WTC11 (cell line): ENCODE results near the gene SPACA9. TPM values are rescaled to one million over a fixed set of nuclear protein-coding genes. Genes with fewer than 3 reads are reported as not detected.

ENCODE experiments used
- ATAC-seq: fragments of 200-7000 bp; cut with Tn5 transposase; 2 replicates; pipeline ENCODE4 v1.10.0; 2021; ENCODE audit warnings: mild to moderate bottlenecking, moderate library complexity
- CTCF ChIA-PET: fragments of 300-600 bp; sonication (Branson Sonifier 250); formaldehyde crosslinking; loops from one replicate; lab custom pipeline; 2021; ENCODE audit warnings: antibody characterized with exemption; lab: Charles Lee
- POLR2A ChIA-PET: fragments of 350-600 bp; sonication (Branson Sonifier 250); formaldehyde crosslinking; loops from one replicate; lab custom pipeline; 2021; ENCODE audit warnings: antibody characterized with exemption; lab: Charles Lee
- DNase-seq: peaks from one replicate; pipeline ENCODE4 v3.0.0; 2021; ENCODE audit warnings: low spot score
- H3K27ac Mint-ChIP-seq: 2 replicates; pipeline ENCODE4 v1.8.0; 2021; ENCODE audit warnings: mixed read lengths
- H3K27me3 Mint-ChIP-seq: 2 replicates; pipeline ENCODE4 v1.8.0; 2021; ENCODE audit warnings: low read depth, mild to moderate bottlenecking, moderate library complexity, mixed read lengths
- H3K36me3 Mint-ChIP-seq: 2 replicates; pipeline ENCODE4 v1.8.0; 2021; ENCODE audit warnings: mixed read lengths
- H3K4me1 Mint-ChIP-seq: 2 replicates; pipeline ENCODE4 v1.8.0; 2022; ENCODE audit warnings: mixed read lengths
- H3K4me3 Mint-ChIP-seq: 2 replicates; pipeline ENCODE4 v1.8.0; 2021; ENCODE audit warnings: mild to moderate bottlenecking, moderate library complexity, mixed read lengths
- H3K9me3 Mint-ChIP-seq: 2 replicates; pipeline ENCODE4 v1.8.0; 2021; ENCODE audit warnings: mixed read lengths
- CREB1 ChIP-seq: sonication (generic); formaldehyde crosslinking; IDR thresholded peaks from 2 replicates; pipeline ENCODE4 v1.8.0; 2023; ENCODE audit warnings: mild to moderate bottlenecking, missing genetic modification reagents
- ELF4 ChIP-seq: sonication (generic); formaldehyde crosslinking; IDR thresholded peaks from 2 replicates; pipeline ENCODE4 v1.8.1; 2022; ENCODE audit warnings: low read depth, mild to moderate bottlenecking, moderate library complexity, missing genetic modification reagents
- ESRRA ChIP-seq: sonication (generic); formaldehyde crosslinking; IDR thresholded peaks from 2 replicates; pipeline ENCODE4 v1.8.1; 2022; ENCODE audit warnings: mild to moderate bottlenecking, missing genetic modification reagents, borderline replicate concordance
- GABPB1 ChIP-seq: sonication (generic); formaldehyde crosslinking; IDR thresholded peaks from 2 replicates; pipeline ENCODE4 v1.8.1; 2023; ENCODE audit warnings: mild to moderate bottlenecking, missing genetic modification reagents
- KAT7 ChIP-seq: sonication (generic); formaldehyde crosslinking; IDR thresholded peaks from 2 replicates; pipeline ENCODE4 v1.8.1; 2023; ENCODE audit warnings: missing genetic modification reagents, mild to moderate bottlenecking, borderline replicate concordance
- NFATC4 ChIP-seq: fragments of 250-450 bp; sonication (Bioruptor Pico); IDR thresholded peaks from 2 replicates; pipeline ENCODE4 v1.9.0; 2021; ENCODE audit warnings: mild to moderate bottlenecking
- NFYB ChIP-seq: sonication (generic); formaldehyde crosslinking; conservative IDR thresholded peaks from 2 replicates; pipeline ENCODE4 v1.8.0; 2022; ENCODE audit warnings: low read depth, missing genetic modification reagents
- NR3C1 ChIP-seq: sonication (generic); formaldehyde crosslinking; conservative IDR thresholded peaks from 2 replicates; pipeline ENCODE4 v1.8.1; 2023; ENCODE audit warnings: low read depth, mild to moderate bottlenecking, missing genetic modification reagents
- TCF7 ChIP-seq: sonication (generic); formaldehyde crosslinking; IDR thresholded peaks from 2 replicates; pipeline ENCODE4 v1.8.0; 2022; ENCODE audit warnings: mild to moderate bottlenecking, low read depth, missing genetic modification reagents, moderate library complexity
- TEAD1 ChIP-seq: sonication (generic); formaldehyde crosslinking; IDR thresholded peaks from 2 replicates; pipeline ENCODE4 v1.8.0; 2022; ENCODE audit warnings: mild to moderate bottlenecking, missing genetic modification reagents
- ZNF671 ChIP-seq: fragments of 250-450 bp; sonication (Bioruptor Pico); IDR thresholded peaks from 2 replicates; pipeline ENCODE4 v1.8.0; 2021; ENCODE audit warnings: mild to moderate bottlenecking
- total RNA-seq: library from RNA; stranded (reverse); gene quantifications from 3 replicates; pipeline ENCODE4 v1.2.3, GENCODE V29; 2021
- TF ChIP-seq, protein P1 (sequence below): fragments of 250-450 bp; sonication (Bioruptor Pico); IDR thresholded peaks from 2 replicates; pipeline ENCODE4 v1.9.0; 2021; ENCODE audit warnings: mild to moderate bottlenecking
- TF ChIP-seq, protein P2 (sequence below): sonication (generic); formaldehyde crosslinking; IDR thresholded peaks from 2 replicates; pipeline ENCODE4 v1.8.0; 2023; ENCODE audit warnings: missing genetic modification reagents, mild to moderate bottlenecking, borderline replicate concordance
- TF ChIP-seq, protein P3 (sequence below): sonication (generic); formaldehyde crosslinking; IDR thresholded peaks from 2 replicates; pipeline ENCODE4 v1.8.1; 2022; ENCODE audit warnings: low read depth, missing genetic modification reagents, borderline replicate concordance
- TF ChIP-seq, protein P4 (sequence below): sonication (generic); formaldehyde crosslinking; IDR thresholded peaks from 2 replicates; pipeline ENCODE4 v1.8.1; 2023; ENCODE audit warnings: mild to moderate bottlenecking, missing genetic modification reagents, borderline replicate concordance
- TF ChIP-seq, protein P5 (sequence below): sonication (generic); formaldehyde crosslinking; IDR thresholded peaks from 2 replicates; pipeline ENCODE4 v1.8.1; 2022; ENCODE audit warnings: mild to moderate bottlenecking, missing genetic modification reagents, moderate library complexity, borderline replicate concordance
- TF ChIP-seq, protein P6 (sequence below): sonication (generic); formaldehyde crosslinking; conservative IDR thresholded peaks from 2 replicates; pipeline ENCODE4 v1.8.1; 2022; ENCODE audit warnings: mild to moderate bottlenecking, missing genetic modification reagents
- TF ChIP-seq, protein P7 (sequence below): fragments of 250-450 bp; sonication (Bioruptor Pico); IDR thresholded peaks from 2 replicates; pipeline ENCODE4 v1.9.0; 2021; ENCODE audit warnings: moderate library complexity, mild to moderate bottlenecking, inconsistent platforms, borderline replicate concordance
- TF ChIP-seq, protein P8 (sequence below): sonication (generic); formaldehyde crosslinking; IDR thresholded peaks from 2 replicates; pipeline ENCODE4 v1.8.1; 2023; ENCODE audit warnings: mild to moderate bottlenecking, moderate library complexity, missing genetic modification reagents

SPACA9 gene
- total RNA-seq, 1 experiment from 2014 or later = 0.48 TPM

DNA sequence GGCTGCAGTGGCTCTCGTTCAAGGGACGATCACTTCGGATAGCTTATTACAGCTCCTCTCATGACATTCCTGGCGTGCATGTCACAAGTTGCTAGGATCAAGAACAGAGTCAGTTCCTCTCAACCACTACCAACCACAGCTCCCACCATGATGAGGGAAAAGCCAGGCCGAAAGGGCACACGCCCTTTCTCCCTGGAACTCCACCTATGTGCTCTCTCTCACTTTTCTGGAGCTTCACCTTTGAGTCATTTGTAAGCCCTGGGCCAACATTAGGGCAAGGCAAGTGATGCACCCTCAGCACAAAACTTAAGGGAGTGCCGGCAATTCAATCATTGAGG lies 1.6 kb downstream of the SPACA9 start:
- no peak for DNase-seq
- POLR2A ChIA-PET = no interaction called here
- no peaks in the 10 kb centered on the region for H3K36me3 Mint-ChIP-seq
- no peaks in the 10 kb centered on the region for H3K9me3 Mint-ChIP-seq
- 0 out of 2 replicates have a peak, but pooled peaks cover 3% of the 10 kb centered on the region for H3K4me1 Mint-ChIP-seq
- CTCF ChIA-PET = interaction anchor here (2.1 to 2.4 kb wide), 2 partner anchors 22 to 31 kb away, joined by 10 to 17 read pairs; no protein-coding TSS in a partner anchor
- no peak overlapping the region for H3K27ac Mint-ChIP-seq
- ATAC-seq = no peak
- TF ChIP-seq, protein P1, sequence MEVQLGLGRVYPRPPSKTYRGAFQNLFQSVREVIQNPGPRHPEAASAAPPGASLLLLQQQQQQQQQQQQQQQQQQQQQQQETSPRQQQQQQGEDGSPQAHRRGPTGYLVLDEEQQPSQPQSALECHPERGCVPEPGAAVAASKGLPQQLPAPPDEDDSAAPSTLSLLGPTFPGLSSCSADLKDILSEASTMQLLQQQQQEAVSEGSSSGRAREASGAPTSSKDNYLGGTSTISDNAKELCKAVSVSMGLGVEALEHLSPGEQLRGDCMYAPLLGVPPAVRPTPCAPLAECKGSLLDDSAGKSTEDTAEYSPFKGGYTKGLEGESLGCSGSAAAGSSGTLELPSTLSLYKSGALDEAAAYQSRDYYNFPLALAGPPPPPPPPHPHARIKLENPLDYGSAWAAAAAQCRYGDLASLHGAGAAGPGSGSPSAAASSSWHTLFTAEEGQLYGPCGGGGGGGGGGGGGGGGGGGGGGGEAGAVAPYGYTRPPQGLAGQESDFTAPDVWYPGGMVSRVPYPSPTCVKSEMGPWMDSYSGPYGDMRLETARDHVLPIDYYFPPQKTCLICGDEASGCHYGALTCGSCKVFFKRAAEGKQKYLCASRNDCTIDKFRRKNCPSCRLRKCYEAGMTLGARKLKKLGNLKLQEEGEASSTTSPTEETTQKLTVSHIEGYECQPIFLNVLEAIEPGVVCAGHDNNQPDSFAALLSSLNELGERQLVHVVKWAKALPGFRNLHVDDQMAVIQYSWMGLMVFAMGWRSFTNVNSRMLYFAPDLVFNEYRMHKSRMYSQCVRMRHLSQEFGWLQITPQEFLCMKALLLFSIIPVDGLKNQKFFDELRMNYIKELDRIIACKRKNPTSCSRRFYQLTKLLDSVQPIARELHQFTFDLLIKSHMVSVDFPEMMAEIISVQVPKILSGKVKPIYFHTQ (CRISPR knock-in tag) = no peak
- no peak for TF ChIP-seq TCF7
- TF ChIP-seq, protein P2, sequence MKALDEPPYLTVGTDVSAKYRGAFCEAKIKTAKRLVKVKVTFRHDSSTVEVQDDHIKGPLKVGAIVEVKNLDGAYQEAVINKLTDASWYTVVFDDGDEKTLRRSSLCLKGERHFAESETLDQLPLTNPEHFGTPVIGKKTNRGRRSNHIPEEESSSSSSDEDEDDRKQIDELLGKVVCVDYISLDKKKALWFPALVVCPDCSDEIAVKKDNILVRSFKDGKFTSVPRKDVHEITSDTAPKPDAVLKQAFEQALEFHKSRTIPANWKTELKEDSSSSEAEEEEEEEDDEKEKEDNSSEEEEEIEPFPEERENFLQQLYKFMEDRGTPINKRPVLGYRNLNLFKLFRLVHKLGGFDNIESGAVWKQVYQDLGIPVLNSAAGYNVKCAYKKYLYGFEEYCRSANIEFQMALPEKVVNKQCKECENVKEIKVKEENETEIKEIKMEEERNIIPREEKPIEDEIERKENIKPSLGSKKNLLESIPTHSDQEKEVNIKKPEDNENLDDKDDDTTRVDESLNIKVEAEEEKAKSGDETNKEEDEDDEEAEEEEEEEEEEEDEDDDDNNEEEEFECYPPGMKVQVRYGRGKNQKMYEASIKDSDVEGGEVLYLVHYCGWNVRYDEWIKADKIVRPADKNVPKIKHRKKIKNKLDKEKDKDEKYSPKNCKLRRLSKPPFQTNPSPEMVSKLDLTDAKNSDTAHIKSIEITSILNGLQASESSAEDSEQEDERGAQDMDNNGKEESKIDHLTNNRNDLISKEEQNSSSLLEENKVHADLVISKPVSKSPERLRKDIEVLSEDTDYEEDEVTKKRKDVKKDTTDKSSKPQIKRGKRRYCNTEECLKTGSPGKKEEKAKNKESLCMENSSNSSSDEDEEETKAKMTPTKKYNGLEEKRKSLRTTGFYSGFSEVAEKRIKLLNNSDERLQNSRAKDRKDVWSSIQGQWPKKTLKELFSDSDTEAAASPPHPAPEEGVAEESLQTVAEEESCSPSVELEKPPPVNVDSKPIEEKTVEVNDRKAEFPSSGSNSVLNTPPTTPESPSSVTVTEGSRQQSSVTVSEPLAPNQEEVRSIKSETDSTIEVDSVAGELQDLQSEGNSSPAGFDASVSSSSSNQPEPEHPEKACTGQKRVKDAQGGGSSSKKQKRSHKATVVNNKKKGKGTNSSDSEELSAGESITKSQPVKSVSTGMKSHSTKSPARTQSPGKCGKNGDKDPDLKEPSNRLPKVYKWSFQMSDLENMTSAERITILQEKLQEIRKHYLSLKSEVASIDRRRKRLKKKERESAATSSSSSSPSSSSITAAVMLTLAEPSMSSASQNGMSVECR (CRISPR knock-in tag) = no peak
- TF ChIP-seq, protein P3, sequence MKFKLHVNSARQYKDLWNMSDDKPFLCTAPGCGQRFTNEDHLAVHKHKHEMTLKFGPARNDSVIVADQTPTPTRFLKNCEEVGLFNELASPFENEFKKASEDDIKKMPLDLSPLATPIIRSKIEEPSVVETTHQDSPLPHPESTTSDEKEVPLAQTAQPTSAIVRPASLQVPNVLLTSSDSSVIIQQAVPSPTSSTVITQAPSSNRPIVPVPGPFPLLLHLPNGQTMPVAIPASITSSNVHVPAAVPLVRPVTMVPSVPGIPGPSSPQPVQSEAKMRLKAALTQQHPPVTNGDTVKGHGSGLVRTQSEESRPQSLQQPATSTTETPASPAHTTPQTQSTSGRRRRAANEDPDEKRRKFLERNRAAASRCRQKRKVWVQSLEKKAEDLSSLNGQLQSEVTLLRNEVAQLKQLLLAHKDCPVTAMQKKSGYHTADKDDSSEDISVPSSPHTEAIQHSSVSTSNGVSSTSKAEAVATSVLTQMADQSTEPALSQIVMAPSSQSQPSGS (CRISPR knock-in tag) = no peak
- no peak for TF ChIP-seq ESRRA (CRISPR knock-in tag)
- no peak for TF ChIP-seq ELF4 (CRISPR knock-in tag)
- TF ChIP-seq, protein P4, sequence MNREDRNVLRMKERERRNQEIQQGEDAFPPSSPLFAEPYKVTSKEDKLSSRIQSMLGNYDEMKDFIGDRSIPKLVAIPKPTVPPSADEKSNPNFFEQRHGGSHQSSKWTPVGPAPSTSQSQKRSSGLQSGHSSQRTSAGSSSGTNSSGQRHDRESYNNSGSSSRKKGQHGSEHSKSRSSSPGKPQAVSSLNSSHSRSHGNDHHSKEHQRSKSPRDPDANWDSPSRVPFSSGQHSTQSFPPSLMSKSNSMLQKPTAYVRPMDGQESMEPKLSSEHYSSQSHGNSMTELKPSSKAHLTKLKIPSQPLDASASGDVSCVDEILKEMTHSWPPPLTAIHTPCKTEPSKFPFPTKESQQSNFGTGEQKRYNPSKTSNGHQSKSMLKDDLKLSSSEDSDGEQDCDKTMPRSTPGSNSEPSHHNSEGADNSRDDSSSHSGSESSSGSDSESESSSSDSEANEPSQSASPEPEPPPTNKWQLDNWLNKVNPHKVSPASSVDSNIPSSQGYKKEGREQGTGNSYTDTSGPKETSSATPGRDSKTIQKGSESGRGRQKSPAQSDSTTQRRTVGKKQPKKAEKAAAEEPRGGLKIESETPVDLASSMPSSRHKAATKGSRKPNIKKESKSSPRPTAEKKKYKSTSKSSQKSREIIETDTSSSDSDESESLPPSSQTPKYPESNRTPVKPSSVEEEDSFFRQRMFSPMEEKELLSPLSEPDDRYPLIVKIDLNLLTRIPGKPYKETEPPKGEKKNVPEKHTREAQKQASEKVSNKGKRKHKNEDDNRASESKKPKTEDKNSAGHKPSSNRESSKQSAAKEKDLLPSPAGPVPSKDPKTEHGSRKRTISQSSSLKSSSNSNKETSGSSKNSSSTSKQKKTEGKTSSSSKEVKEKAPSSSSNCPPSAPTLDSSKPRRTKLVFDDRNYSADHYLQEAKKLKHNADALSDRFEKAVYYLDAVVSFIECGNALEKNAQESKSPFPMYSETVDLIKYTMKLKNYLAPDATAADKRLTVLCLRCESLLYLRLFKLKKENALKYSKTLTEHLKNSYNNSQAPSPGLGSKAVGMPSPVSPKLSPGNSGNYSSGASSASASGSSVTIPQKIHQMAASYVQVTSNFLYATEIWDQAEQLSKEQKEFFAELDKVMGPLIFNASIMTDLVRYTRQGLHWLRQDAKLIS (CRISPR knock-in tag) = no peak
- no peak for TF ChIP-seq NFATC4 (CRISPR knock-in tag)
- TF ChIP-seq KAT7 (CRISPR knock-in tag) = no peak
- TF ChIP-seq, protein P5, sequence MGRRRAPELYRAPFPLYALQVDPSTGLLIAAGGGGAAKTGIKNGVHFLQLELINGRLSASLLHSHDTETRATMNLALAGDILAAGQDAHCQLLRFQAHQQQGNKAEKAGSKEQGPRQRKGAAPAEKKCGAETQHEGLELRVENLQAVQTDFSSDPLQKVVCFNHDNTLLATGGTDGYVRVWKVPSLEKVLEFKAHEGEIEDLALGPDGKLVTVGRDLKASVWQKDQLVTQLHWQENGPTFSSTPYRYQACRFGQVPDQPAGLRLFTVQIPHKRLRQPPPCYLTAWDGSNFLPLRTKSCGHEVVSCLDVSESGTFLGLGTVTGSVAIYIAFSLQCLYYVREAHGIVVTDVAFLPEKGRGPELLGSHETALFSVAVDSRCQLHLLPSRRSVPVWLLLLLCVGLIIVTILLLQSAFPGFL (CRISPR knock-in tag) = no peak
- TF ChIP-seq GABPB1 (CRISPR knock-in tag) = no peak
- TF ChIP-seq, protein P6, sequence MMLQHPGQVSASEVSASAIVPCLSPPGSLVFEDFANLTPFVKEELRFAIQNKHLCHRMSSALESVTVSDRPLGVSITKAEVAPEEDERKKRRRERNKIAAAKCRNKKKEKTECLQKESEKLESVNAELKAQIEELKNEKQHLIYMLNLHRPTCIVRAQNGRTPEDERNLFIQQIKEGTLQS (CRISPR knock-in tag) = no peak
- no peak for TF ChIP-seq ZNF671 (CRISPR knock-in tag)
- TF ChIP-seq NR3C1 = no peak
- TF ChIP-seq, protein P7, sequence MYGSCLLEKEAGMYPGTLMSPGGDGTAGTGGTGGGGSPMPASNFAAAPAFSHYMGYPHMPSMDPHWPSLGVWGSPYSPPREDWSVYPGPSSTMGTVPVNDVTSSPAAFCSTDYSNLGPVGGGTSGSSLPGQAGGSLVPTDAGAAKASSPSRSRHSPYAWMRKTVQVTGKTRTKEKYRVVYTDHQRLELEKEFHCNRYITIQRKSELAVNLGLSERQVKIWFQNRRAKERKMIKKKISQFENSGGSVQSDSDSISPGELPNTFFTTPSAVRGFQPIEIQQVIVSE = no peak
- no peak for TF ChIP-seq TEAD1 (CRISPR knock-in tag)
- TF ChIP-seq, protein P8, sequence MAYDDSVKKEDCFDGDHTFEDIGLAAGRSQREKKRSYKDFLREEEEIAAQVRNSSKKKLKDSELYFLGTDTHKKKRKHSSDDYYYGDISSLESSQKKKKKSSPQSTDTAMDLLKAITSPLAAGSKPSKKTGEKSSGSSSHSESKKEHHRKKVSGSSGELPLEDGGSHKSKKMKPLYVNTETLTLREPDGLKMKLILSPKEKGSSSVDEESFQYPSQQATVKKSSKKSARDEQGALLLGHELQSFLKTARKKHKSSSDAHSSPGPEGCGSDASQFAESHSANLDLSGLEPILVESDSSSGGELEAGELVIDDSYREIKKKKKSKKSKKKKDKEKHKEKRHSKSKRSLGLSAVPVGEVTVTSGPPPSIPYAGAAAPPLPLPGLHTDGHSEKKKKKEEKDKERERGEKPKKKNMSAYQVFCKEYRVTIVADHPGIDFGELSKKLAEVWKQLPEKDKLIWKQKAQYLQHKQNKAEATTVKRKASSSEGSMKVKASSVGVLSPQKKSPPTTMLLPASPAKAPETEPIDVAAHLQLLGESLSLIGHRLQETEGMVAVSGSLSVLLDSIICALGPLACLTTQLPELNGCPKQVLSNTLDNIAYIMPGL (CRISPR knock-in tag) = no peak
- no peak for TF ChIP-seq CREB1 (CRISPR knock-in tag)
- TF ChIP-seq NFYB = no peak
- H3K4me3 Mint-ChIP-seq = peak overlapping the region; percentile 7; the same call in 1 of the 2 replicates
- H3K27me3 Mint-ChIP-seq = peaks cover 37% of the 10 kb centered on the region
